ENCODE results near the gene VEPH1. TPM values are rescaled to one million over a fixed set of nuclear protein-coding genes. Genes with fewer than 3 reads are reported as not detected.

The VEPH1 gene
- total and polyA plus RNA-seq, 2 experiments from 2014 or later = 36.8 to 44.0 TPM

- Histone ChIP-seq H3K27me3 (replicated peaks; ENCODE audit: insufficient read depth) (no peaks in the 10 kb centered on the region), H3K9me2 (ENCODE audit: insufficient read depth) (no peaks in the 10 kb centered on the region), H2AFZ (no peak overlapping the region), H3K4me3 (no peak overlapping the region), H3K4me2 (ENCODE audit: unreplicated experiment) (no peak overlapping the region), H3K9ac (no peak overlapping the region), H3K36me3 (ENCODE audit: low read depth) (no peaks in the 10 kb centered on the region), H3K27ac (no peak overlapping the region), H3K4me1 (ENCODE audit: insufficient read depth) (peaks cover 19% of the 10 kb centered on the region), H3K9me3 (ENCODE audit: low read depth) (no peaks in the 10 kb centered on the region), H3F3A (ENCODE audit: insufficient read depth) (peaks cover 17% of the 10 kb centered on the region), H3K79me2 (ENCODE audit: insufficient read depth) (no peaks in the 10 kb centered on the region), H4K20me1 (ENCODE audit: insufficient read depth) (no peaks in the 10 kb centered on the region)
- 82 to 90% methylated on average over 5 of the region's 5 CpGs for WGBS, 2 experiments (ENCODE audit: low coverage in 1 of 2, low lambda C conversion rate in 2 of 2, missing lambda C conversion rate in 2 of 2)
- DNase-seq = no peak
- TF ChIP-seq EZH2 (IDR thresholded peaks at IDR 0.05; ENCODE audit: insufficient read depth, poor library complexity, severe bottlenecking) (no peak), EZH2phosphoT487 (IDR thresholded peaks at IDR 0.05; ENCODE audit: insufficient read depth, low read depth) (no peak)
- in situ Hi-C loops (cut with MboI) = no loop called here
These were observed 269.3 kb downstream of the VEPH1 start for GRCh38 chr3:157233923-157234322.

GRCh38 chr3:157232141-157232540, 271.1 kb downstream of the VEPH1 start:
- no peak overlapping the region for H2AFZ ChIP-seq
- H3K27me3 ChIP-seq (replicated peaks; ENCODE audit: insufficient read depth) = no peaks in the 10 kb centered on the region
- peaks cover 17% of the 10 kb centered on the region for H3F3A ChIP-seq (ENCODE audit: insufficient read depth)
- H3K79me2 ChIP-seq (ENCODE audit: insufficient read depth) = no peaks in the 10 kb centered on the region
- WGBS, 2 experiments (ENCODE audit: low coverage in 1 of 2, low lambda C conversion rate in 2 of 2, missing lambda C conversion rate in 2 of 2) = 92 to 98% methylated on average over 3 of the region's 3 CpGs
- H3K9me3 ChIP-seq (ENCODE audit: low read depth) = no peaks in the 10 kb centered on the region
- peak; percentile 23 for DNase-seq
- in situ Hi-C loops (cut with MboI) = no loop called here
- H3K27ac ChIP-seq = no peak overlapping the region
- H3K4me1 ChIP-seq (ENCODE audit: insufficient read depth) = peaks cover 12% of the 10 kb centered on the region
- no peak overlapping the region for H3K4me3 ChIP-seq
- H3K4me2 ChIP-seq (ENCODE audit: unreplicated experiment) = no peak overlapping the region
- H3K9ac ChIP-seq = no peak overlapping the region
- no peaks in the 10 kb centered on the region for H3K36me3 ChIP-seq (ENCODE audit: low read depth)
- no peaks in the 10 kb centered on the region for H4K20me1 ChIP-seq (ENCODE audit: insufficient read depth)
- no peaks in the 10 kb centered on the region for H3K9me2 ChIP-seq (ENCODE audit: insufficient read depth)
- TF ChIP-seq EZH2 (IDR thresholded peaks at IDR 0.05; ENCODE audit: insufficient read depth, poor library complexity, severe bottlenecking) (no peak), EZH2phosphoT487 (IDR thresholded peaks at IDR 0.05; ENCODE audit: insufficient read depth, low read depth) (no peak)

GRCh38 chr3:157231071-157231470, 272.1 kb downstream of the VEPH1 start:
- 47 to 53% methylated on average over 3 of the region's 3 CpGs for WGBS, 2 experiments (ENCODE audit: low coverage in 1 of 2, low lambda C conversion rate in 2 of 2, missing lambda C conversion rate in 2 of 2)
- H4K20me1 ChIP-seq (ENCODE audit: insufficient read depth) = no peaks in the 10 kb centered on the region

GRCh38 chr3:157226173-157226847, 276.9 kb downstream of the VEPH1 start:
- no peaks in the 10 kb centered on the region for H3K79me2 ChIP-seq (ENCODE audit: insufficient read depth)
- H3K36me3 ChIP-seq (ENCODE audit: low read depth) = no peaks in the 10 kb centered on the region
- H3K9ac ChIP-seq = no peak overlapping the region
- peaks cover 19% of the 10 kb centered on the region for H3K4me1 ChIP-seq (ENCODE audit: insufficient read depth)
- peak; percentile 60 for DNase-seq
- no peaks in the 10 kb centered on the region for H4K20me1 ChIP-seq (ENCODE audit: insufficient read depth)
- H3K27ac ChIP-seq = peak overlapping the region; percentile 40; the same call in 1 of the 2 replicates
- H3K9me3 ChIP-seq (ENCODE audit: low read depth) = no peaks in the 10 kb centered on the region
- TF ChIP-seq EZH2phosphoT487 (IDR thresholded peaks at IDR 0.05; ENCODE audit: insufficient read depth, low read depth) (no peak), EZH2 (IDR thresholded peaks at IDR 0.05; ENCODE audit: insufficient read depth, poor library complexity, severe bottlenecking) (no peak)
- H3F3A ChIP-seq (ENCODE audit: insufficient read depth) = peaks cover 6% of the 10 kb centered on the region
- 64 to 69% methylated on average over 3 of the region's 3 CpGs for WGBS, 2 experiments (ENCODE audit: low coverage in 1 of 2, low lambda C conversion rate in 2 of 2, missing lambda C conversion rate in 2 of 2)
- H2AFZ ChIP-seq = peak overlapping the region; percentile 83
- H3K4me3 ChIP-seq = no peak overlapping the region
- H3K27me3 ChIP-seq (replicated peaks; ENCODE audit: insufficient read depth) = no peaks in the 10 kb centered on the region
- H3K4me2 ChIP-seq (ENCODE audit: unreplicated experiment) = no peak overlapping the region
- H3K9me2 ChIP-seq (ENCODE audit: insufficient read depth) = no peaks in the 10 kb centered on the region
- in situ Hi-C loops (cut with MboI) = no loop called here

More at GRCh38 chr3:157231071-157231470, 272.1 kb downstream of the VEPH1 start:
- no peak overlapping the region for H2AFZ ChIP-seq
- H3K9me3 ChIP-seq (ENCODE audit: low read depth) = no peaks in the 10 kb centered on the region
- no peaks in the 10 kb centered on the region for H3K36me3 ChIP-seq (ENCODE audit: low read depth)
- no peak overlapping the region for H3K4me3 ChIP-seq
- H3K27me3 ChIP-seq (replicated peaks; ENCODE audit: insufficient read depth) = no peaks in the 10 kb centered on the region
- peak overlapping the region; percentile 26; the same call in 1 of the 2 replicates for H3K27ac ChIP-seq
- H3K9ac ChIP-seq = no peak overlapping the region
- in situ Hi-C loops (cut with MboI) = no loop called here
- H3K4me1 ChIP-seq (ENCODE audit: insufficient read depth) = peaks cover 20% of the 10 kb centered on the region
- H3K9me2 ChIP-seq (ENCODE audit: insufficient read depth) = no peaks in the 10 kb centered on the region
- H3K79me2 ChIP-seq (ENCODE audit: insufficient read depth) = no peaks in the 10 kb centered on the region
- H3F3A ChIP-seq (ENCODE audit: insufficient read depth) = peaks cover 17% of the 10 kb centered on the region
- TF ChIP-seq EZH2phosphoT487 (IDR thresholded peaks at IDR 0.05; ENCODE audit: insufficient read depth, low read depth) = no peak
- TF ChIP-seq EZH2 (IDR thresholded peaks at IDR 0.05; ENCODE audit: insufficient read depth, poor library complexity, severe bottlenecking) = no peak
- DNase-seq = peak; percentile 87
- no peak overlapping the region for H3K4me2 ChIP-seq (ENCODE audit: unreplicated experiment)

Data from GM23248 (cell line).